Liver (tissue), 3 donors: Measurements from ENCODE around the gene RPS6KA4.

Experiments
- CTCF ChIP-seq: fragments of 150-350 bp; IDR thresholded peaks from 2 replicates; pipeline ENCODE4 v1.5.1; 2017; ENCODE audit warnings: improper control_type of control experiment, low read depth, low read length; ENCODE audit not compliant: missing input control
- SP1 ChIP-seq: IDR thresholded peaks from 2 replicates; pipeline ENCODE4 v1.6.1; 2018; ENCODE audit warnings: antibody characterized with exemption, mild to moderate bottlenecking
- TAF1 ChIP-seq: conservative IDR thresholded peaks from 2 replicates; pipeline ENCODE4 v1.6.1; 2016; ENCODE audit warnings: antibody characterized with exemption, mild to moderate bottlenecking
- donor health status: healthy.
- donor health status: healthy.

GRCh38 chr11:64333556-64333955 is 25.4 kb upstream of the RPS6KA4 start:
- TF ChIP-seq CTCF: no peak
- no peak for TF ChIP-seq TAF1
- no peak for TF ChIP-seq SP1
